Measurements from ENCODE around the gene GAS6.
"Not testable (repeated sequence)": the region's sequence is repeated elsewhere in the genome, so short reads cannot be mapped to it uniquely, and the experiment has no call there.

GAS6 gene

DNA sequence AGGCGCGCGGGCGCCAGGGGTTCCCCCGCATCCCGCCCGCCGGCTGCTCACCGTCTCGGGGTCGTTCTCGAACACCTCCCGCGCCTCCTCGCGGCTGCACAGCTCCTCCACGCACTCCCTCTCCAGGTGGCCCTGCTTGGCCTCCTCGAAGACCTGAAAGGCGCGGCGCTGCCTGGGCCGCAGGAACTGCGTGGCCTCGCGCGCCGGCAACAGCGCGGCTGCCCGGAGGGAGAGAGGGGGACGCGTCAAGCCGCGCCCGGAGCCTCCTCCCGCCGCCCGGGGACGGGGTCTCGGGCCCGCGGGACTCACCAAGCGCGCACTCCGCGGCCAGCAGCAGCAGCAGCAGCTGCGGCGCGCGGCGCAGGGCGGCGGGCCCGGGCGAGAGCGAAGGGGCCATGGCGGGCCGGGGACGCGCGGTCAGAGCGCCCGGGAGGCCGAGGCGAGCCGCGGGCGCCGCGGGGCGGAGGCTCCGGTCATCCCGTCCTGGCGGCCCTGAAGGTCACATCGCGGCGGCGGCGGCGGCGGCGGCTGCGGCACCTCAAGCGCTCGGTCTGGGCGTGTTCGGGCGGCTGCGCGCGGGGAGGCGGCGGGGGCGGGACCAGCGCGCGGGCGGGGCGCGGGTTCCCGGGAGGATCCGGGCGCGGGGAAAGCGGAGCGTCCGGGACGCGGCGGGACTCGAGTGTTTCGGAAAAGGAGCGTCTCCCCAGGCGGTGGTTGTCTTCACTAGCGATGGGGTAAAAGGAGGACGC lies at the start of gene GAS6:
Gene GAS6 (minus strand): TSS at position 553 of the 749 bp plus-strand sequence. CDS start 156 bp downstream, at position 397.
- H3K9me3 ChIP-seq (ENCODE audit: insufficient read depth, low read length, severe bottlenecking): no peaks in the 10 kb centered on the region
- no peak within 1 kb of the TSS for H3K4me3 ChIP-seq (ENCODE audit: low read depth in 1 of 2, low read length in 2 of 2)
- H3K4me2 ChIP-seq (ENCODE audit: insufficient read depth, low read length): no peak within 1 kb of the TSS; the same call in 1 of the 2 replicates
- no peaks in the 10 kb centered on the region for H4K20me1 ChIP-seq (ENCODE audit: insufficient read depth, low read length)
- TF ChIP-seq, protein P1, sequence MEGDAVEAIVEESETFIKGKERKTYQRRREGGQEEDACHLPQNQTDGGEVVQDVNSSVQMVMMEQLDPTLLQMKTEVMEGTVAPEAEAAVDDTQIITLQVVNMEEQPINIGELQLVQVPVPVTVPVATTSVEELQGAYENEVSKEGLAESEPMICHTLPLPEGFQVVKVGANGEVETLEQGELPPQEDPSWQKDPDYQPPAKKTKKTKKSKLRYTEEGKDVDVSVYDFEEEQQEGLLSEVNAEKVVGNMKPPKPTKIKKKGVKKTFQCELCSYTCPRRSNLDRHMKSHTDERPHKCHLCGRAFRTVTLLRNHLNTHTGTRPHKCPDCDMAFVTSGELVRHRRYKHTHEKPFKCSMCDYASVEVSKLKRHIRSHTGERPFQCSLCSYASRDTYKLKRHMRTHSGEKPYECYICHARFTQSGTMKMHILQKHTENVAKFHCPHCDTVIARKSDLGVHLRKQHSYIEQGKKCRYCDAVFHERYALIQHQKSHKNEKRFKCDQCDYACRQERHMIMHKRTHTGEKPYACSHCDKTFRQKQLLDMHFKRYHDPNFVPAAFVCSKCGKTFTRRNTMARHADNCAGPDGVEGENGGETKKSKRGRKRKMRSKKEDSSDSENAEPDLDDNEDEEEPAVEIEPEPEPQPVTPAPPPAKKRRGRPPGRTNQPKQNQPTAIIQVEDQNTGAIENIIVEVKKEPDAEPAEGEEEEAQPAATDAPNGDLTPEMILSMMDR (IDR thresholded peaks at IDR 0.05; ENCODE audit: borderline replicate concordance, extremely low read depth, low read length, poor library complexity, severe bottlenecking): no peak
- TF ChIP-seq EZH2 (IDR thresholded peaks at IDR 0.05; ENCODE audit: borderline replicate concordance, low read depth, low read length, severe bottlenecking): peak; percentile 65
- H3K27ac ChIP-seq (ENCODE audit: low read length): no peak within 1 kb of the TSS
- 0 out of 3 replicates have a peak, but pooled peaks have one; percentile 33 for ATAC-seq (ENCODE audit: insufficient read depth, low read depth)
- H3K79me2 ChIP-seq (ENCODE audit: insufficient read depth, low read length): no peaks in the 10 kb centered on the region
- peaks cover 16% of the 10 kb centered on the region for H3K27me3 ChIP-seq (ENCODE audit: insufficient read depth, low read length, poor library complexity)
- no peaks in the 10 kb centered on the region for H3K36me3 ChIP-seq (ENCODE audit: insufficient read depth, low read length)
- H3K9ac ChIP-seq (ENCODE audit: low read depth, low read length): no peak within 1 kb of the TSS
- no peak for DNase-seq
- no peak within 1 kb of the TSS for H2AFZ ChIP-seq (ENCODE audit: low read depth, low read length)
- peaks cover 3% of the 10 kb centered on the region for H3K4me1 ChIP-seq (ENCODE audit: insufficient read depth, low read length)

DNA sequence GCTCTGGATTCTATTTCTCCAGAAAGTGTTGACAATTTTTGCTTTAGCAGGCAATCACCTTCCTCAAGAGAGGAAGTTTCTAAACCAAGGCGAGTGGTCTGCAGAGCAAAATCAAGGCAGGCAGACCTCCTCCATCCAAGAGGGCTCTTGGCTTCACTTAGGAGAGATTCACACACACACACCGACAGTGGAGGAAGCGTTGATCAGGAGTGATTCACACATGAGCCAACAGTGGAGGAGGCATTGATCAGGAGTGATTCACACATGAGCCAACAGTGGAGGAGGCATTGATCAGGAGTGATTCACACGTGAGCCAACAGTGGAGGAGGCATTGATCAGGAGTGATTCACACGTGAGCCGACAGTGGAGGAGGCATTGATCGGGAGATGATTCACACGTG lies 49.5 kb upstream of the GAS6 start:
- not testable (repeated sequence) for H3K4me3 ChIP-seq (ENCODE audit: low read depth in 1 of 2, low read length in 2 of 2); H2AFZ ChIP-seq (ENCODE audit: low read depth, low read length); H4K20me1 ChIP-seq (ENCODE audit: insufficient read depth, low read length); H3K79me2 ChIP-seq (ENCODE audit: insufficient read depth, low read length); H3K9me3 ChIP-seq (ENCODE audit: insufficient read depth, low read length, severe bottlenecking); H3K4me1 ChIP-seq (ENCODE audit: insufficient read depth, low read length); H3K27ac ChIP-seq (ENCODE audit: low read length); H3K4me2 ChIP-seq (ENCODE audit: insufficient read depth, low read length); DNase-seq; ATAC-seq (ENCODE audit: insufficient read depth, low read depth); H3K9ac ChIP-seq (ENCODE audit: low read depth, low read length); H3K36me3 ChIP-seq (ENCODE audit: insufficient read depth, low read length)
- H3K27me3 ChIP-seq (ENCODE audit: insufficient read depth, low read length, poor library complexity): peaks cover 27% of the 10 kb centered on the region

DNA sequence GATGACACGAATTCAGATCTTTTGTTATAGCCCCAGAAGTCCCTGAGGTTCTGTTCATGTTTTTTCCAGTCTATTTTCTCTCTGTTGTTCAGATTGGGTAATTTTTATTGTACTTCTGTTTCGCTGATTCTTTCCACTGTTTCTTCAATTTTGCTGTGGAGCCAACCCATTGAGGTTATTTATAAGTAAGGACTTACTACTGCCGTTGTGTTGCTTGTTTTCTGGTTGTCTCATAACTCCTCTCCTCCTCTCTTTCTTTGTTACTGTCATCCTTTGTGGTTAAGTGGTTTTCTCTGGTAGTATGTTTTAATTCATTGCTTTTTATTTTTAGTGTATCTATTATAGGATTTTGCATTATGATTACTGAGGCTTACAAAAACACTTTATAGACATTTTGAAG lies 48.7 kb upstream of the GAS6 start:
- no peak for TF ChIP-seq EZH2 (IDR thresholded peaks at IDR 0.05; ENCODE audit: borderline replicate concordance, low read depth, low read length, severe bottlenecking)
- TF ChIP-seq, protein P1 (IDR thresholded peaks at IDR 0.05; ENCODE audit: borderline replicate concordance, extremely low read depth, low read length, poor library complexity, severe bottlenecking): no peak

More for the DNA sequence above, 48.7 kb upstream of the GAS6 start:
- no peaks in the 10 kb centered on the region for H3K4me1 ChIP-seq (ENCODE audit: insufficient read depth, low read length)
- no peak overlapping the region for H3K4me2 ChIP-seq (ENCODE audit: insufficient read depth, low read length)
- no peak overlapping the region for H3K27ac ChIP-seq (ENCODE audit: low read length)
- DNase-seq (no peak), ATAC-seq (ENCODE audit: insufficient read depth, low read depth) (no peak)
- no peak overlapping the region for H2AFZ ChIP-seq (ENCODE audit: low read depth, low read length)
- no peaks in the 10 kb centered on the region for H4K20me1 ChIP-seq (ENCODE audit: insufficient read depth, low read length)
- H3K36me3 ChIP-seq (ENCODE audit: insufficient read depth, low read length): no peaks in the 10 kb centered on the region
- H3K27me3 ChIP-seq (ENCODE audit: insufficient read depth, low read length, poor library complexity): peaks cover 35% of the 10 kb centered on the region
- no peaks in the 10 kb centered on the region for H3K79me2 ChIP-seq (ENCODE audit: insufficient read depth, low read length)
- H3K9ac ChIP-seq (ENCODE audit: low read depth, low read length): no peak overlapping the region
- no peak overlapping the region for H3K4me3 ChIP-seq (ENCODE audit: low read depth in 1 of 2, low read length in 2 of 2)
- H3K9me3 ChIP-seq (ENCODE audit: insufficient read depth, low read length, severe bottlenecking): no peaks in the 10 kb centered on the region

All from DND-41 (cell line).